Stimulated activated CD8-positive, alpha-beta memory T cell treated with anti-CD3 and anti-CD28 coated beads, Interleukin-12 subunit alpha, Interleukin-12 subunit beta, amount 100 ng/mL, for 4 hours (primary cell): Measurements from ENCODE around the gene ASCL1.

ENCODE experiments used
- DNase-seq: peaks from one replicate; pipeline ENCODE4 v3.0.0-alpha.2; 2020; ENCODE audit warnings: low read depth

ASCL1 gene

DNA sequence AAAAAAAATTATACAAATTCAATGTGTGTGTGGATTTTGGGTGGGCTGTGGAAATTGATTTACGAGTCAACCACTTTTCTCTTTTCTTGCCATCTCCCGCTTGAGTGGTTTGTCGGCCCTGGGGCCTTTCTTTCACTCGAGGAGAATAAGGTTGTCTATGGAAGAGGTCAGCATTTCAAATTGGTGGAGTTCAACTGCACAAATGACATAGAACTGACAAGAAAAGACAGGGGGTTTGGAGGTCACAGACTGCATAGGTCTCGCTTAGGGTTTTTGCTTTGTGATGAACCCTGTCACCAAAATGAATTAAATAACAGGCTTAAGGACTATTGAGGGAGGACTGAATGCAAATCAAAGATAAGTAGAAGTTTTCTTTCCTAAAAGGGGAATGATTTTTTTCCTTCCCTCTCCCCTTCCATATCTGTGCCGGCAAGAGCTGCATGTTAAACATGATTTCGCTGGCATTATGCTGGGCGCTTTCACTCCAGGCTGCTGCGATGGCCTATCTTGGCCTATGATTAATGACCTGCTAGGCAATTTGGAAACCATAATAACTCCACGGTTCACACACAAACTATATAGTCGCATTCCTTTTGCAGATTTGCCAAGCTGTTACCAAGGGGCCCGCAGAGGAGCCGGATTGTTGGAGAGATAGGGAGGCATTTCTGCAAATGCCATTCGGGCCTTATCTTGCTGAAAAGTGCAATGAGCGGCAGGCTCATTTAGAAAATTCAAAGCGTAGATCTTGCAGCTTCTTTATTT is 20.7 kb downstream of the ASCL1 start:
- DNase-seq, result no peak

DNA sequence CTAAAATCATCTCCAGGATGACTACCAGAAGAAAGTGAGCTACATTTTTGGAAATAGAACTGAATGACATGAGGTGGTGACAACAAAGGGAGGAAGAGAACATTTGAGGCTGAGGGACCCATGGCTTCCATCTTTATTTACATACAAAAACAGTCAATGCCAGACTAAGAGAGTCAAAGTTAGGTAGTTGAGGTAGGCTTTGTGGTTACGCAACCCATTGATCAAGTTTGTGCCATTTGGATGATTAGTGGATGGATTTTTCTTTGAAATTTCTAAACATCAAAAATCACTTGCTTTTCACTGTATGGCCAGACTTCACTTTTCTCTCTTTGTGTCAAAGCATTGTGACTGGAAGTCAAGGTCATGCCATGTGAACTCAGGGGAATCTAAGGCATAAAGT is 22.9 kb downstream of the ASCL1 start:
- no peak for DNase-seq

DNA sequence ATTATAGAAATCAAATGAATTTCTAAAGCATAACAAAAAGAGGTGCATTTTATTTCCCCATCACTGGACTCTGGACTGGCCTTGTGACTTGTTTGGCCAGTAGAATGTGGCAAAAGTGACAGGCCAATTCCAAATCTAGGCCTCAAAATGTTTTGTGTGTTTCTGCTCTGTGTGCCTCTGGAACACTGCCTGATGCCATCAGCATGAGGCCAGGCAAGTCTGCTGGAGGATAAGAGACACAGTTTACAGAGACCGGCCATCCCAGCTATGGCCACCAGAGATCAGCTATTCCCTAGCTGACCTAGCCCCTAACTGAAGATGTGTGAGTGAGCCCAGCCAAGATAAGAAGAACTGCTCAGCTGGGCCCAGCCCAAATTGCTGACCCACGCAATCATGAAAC is 32.9 kb downstream of the ASCL1 start:
- DNase-seq, result no peak

DNA sequence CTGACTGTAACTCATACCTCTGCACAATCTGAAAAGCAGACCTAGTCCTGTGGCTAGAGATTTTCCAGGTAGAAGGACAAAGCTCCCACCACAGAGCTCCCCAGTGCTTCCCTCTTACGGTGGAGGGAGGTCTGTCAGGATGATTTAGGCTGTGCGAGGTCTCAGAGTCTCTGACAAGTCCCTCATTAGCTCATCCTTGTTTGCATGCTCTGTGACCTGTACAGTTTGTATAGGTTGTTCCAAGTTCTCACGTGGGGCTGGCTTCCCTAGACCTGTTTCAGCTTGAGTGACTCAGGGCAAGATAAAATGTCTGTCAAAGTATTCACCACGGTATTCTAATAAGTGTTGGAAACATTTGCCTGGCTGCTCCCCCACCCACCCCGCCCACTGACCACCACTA is 34.8 kb downstream of the ASCL1 start:
- no peak for DNase-seq

DNA sequence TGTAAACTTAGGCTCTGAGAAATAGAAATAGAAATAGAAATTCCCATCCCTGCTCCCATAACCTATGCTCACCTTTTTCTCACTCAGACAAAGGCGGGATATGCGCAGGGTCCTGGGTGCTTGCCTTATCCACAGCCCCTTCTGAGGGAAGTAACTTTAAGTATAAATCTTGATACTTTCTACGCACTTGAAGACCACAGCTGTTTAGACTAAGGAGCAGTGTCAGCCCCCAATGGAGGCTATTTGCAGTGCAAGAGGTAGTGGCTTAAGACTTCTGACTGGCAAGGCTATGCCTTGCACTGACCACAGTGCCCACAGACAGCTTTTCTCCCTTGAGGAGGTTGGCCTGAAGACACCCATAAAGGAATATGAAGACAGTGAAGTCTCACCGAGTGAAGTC is 35.2 kb downstream of the ASCL1 start:
- no peak for DNase-seq

DNA sequence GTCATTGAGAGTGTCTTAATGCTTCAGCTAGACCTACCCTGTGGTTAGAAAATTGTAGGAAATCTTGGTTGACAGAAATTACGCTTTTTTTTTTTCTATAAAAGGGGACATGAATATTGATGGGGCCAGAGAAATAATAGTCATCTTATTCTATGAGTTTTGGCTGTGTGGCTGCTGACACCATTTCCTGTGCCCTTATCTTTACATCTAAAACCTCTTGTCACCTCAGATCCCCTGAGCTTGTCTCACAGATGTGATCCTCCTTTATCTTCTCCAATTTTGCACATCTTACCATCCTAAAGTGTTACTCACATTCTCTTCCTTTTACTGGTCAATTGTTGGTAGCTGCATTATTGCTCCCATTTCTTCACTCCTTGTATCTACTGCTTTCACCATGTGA is 36.1 kb downstream of the ASCL1 start:
- DNase-seq, result no peak

DNA sequence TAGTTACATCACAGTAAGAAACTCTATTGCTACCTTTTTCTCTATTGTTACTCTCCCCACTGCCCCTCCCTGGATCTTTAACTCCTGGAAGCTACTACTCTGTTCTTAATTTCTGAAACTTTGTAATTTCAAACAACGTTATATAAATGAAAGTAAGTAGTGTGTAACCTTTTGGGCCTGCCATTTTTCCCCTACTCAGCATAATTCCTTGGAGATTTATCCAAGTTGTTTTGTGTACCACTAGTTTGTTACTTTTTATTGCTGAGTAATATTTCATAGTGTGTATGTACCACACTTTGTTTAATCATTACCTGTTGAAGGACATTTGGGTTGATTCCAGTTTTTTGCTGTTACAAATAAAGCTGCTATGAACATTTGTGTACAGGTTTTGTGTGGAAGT is 37.9 kb downstream of the ASCL1 start:
- no peak for DNase-seq
